RPMI8226 (cell line): ENCODE results near the gene WDR86.

ENCODE experiments used
- DNase-seq: peaks from one replicate; pipeline ENCODE4 v3.0.0-alpha.2; 2015

The WDR86 gene

GRCh38 chr7:151345576-151346469 is 64.0 kb downstream of the WDR86 start:
- DNase-seq = no peak

GRCh38 chr7:151343516-151343915 is 66.3 kb downstream of the WDR86 start:
- DNase-seq = no peak

GRCh38 chr7:151342811-151343210 is 67.0 kb downstream of the WDR86 start:
- no peak for DNase-seq

- DNase-seq = peak; percentile 26
Measured at GRCh38 chr7:151342102-151342646, 67.7 kb downstream of the WDR86 start.

- peak; percentile 85 for DNase-seq
Measured at GRCh38 chr7:151341357-151342101, 68.3 kb downstream of the WDR86 start, which contains the start of gene NUB1. Gene NUB1 (plus strand): TSS chr7:151341812. CDS start chr7:151345350, 3,538 bp downstream.

- DNase-seq = no peak
Measured at GRCh38 chr7:151340794-151341356, 69.0 kb downstream of the WDR86 start.

- peak; percentile 32 for DNase-seq
Measured at GRCh38 chr7:151339651-151340382, 70.0 kb downstream of the WDR86 start.

GRCh38 chr7:151338809-151339208 is 71.0 kb downstream of the WDR86 start:
- DNase-seq = no peak

- no peak for DNase-seq
Measured at GRCh38 chr7:151337346-151337745, 72.5 kb downstream of the WDR86 start.

- no peak for DNase-seq
Measured at GRCh38 chr7:151336027-151336708, 73.7 kb downstream of the WDR86 start.

GRCh38 chr7:151334628-151335027 is 75.2 kb downstream of the WDR86 start:
- DNase-seq = no peak
